Type B pancreatic cell (in vitro differentiated cells): Measurements from ENCODE around the gene BRD9. TPM values are rescaled to one million over a fixed set of nuclear protein-coding genes. Genes with fewer than 3 reads are reported as not detected.

Experiments used
- DNase-seq: peaks from one replicate; pipeline ENCODE4 v3.0.0; 2021; ENCODE audit warnings: mixed read lengths; ENCODE audit not compliant: unreplicated experiment; ENCODE audit errors: extremely low spot score
- H3K27ac Mint-ChIP-seq: 2 replicates; pipeline ENCODE4 v1.8.0; 2021; ENCODE audit warnings: mild to moderate bottlenecking, mixed read lengths
- H3K27me3 Mint-ChIP-seq: 2 replicates; pipeline ENCODE4 v1.8.0; 2021; ENCODE audit warnings: mixed read lengths
- H3K36me3 Mint-ChIP-seq: 2 replicates; pipeline ENCODE4 v1.8.0; 2021; ENCODE audit warnings: mixed read lengths
- H3K4me1 Mint-ChIP-seq: one replicate; pipeline ENCODE4 v1.8.0; 2021; ENCODE audit warnings: mixed read lengths; ENCODE audit not compliant: unreplicated experiment
- H3K4me3 Mint-ChIP-seq: 2 replicates; pipeline ENCODE4 v1.8.0; 2021; ENCODE audit warnings: mild to moderate bottlenecking, mixed read lengths
- H3K9me3 Mint-ChIP-seq: 2 replicates; pipeline ENCODE4 v1.8.0; 2021; ENCODE audit warnings: mixed read lengths
- CTCF ChIP-seq: fragments of 200-600 bp; sonication (generic); conservative IDR thresholded peaks from 2 replicates; pipeline ENCODE4 v1.5.0; 2021; ENCODE audit warnings: antibody characterized with exemption, mild to moderate bottlenecking
- total RNA-seq: library from RNA; stranded (reverse); gene quantifications from 2 replicates; pipeline ENCODE4 v1.2.1, GENCODE V29; 2021; ENCODE audit warnings: low replicate concordance

BRD9 gene
- total RNA-seq, 1 donor from 2014 or later = 55.6 TPM

- Mint-ChIP-seq H3K9me3 (no peaks in the 10 kb centered on the region), H3K4me1 (no peaks in the 10 kb centered on the region), H3K27me3 (no peaks in the 10 kb centered on the region), H3K36me3 (peaks cover 4% of the 10 kb centered on the region), H3K27ac (no peak overlapping the region), H3K4me3 (no peak overlapping the region)
- no peak for TF ChIP-seq CTCF
- no peak for DNase-seq
These were observed 21.6 kb upstream of the BRD9 start for GRCh38 chr5:914174-914573.

- peak; percentile 52 for TF ChIP-seq CTCF
- no peak for DNase-seq
- Mint-ChIP-seq H3K4me1 (no peaks in the 10 kb centered on the region), H3K4me3 (no peak overlapping the region), H3K36me3 (peaks cover 4% of the 10 kb centered on the region), H3K9me3 (no peaks in the 10 kb centered on the region), H3K27me3 (no peaks in the 10 kb centered on the region), H3K27ac (no peak overlapping the region)
These were observed 19.9 kb upstream of the BRD9 start for GRCh38 chr5:912280-913091.

- DNase-seq = no peak
- Mint-ChIP-seq H3K27ac (no peak overlapping the region), H3K36me3 (peaks cover 4% of the 10 kb centered on the region), H3K4me3 (no peak overlapping the region), H3K27me3 (no peaks in the 10 kb centered on the region), H3K4me1 (no peaks in the 10 kb centered on the region), H3K9me3 (no peaks in the 10 kb centered on the region)
- no peak for TF ChIP-seq CTCF
These were observed 19.0 kb upstream of the BRD9 start for GRCh38 chr5:911601-912000.

GRCh38 chr5:910769-911160 is 18.2 kb upstream of the BRD9 start:
- no peaks in the 10 kb centered on the region for H3K4me1 Mint-ChIP-seq
- no peak for TF ChIP-seq CTCF

GRCh38 chr5:909994-910768 is 17.6 kb upstream of the BRD9 start:
- peaks cover 4% of the 10 kb centered on the region for H3K36me3 Mint-ChIP-seq
- no peak for TF ChIP-seq CTCF
- H3K4me3 Mint-ChIP-seq = no peak overlapping the region
- H3K27ac Mint-ChIP-seq = no peak overlapping the region
- H3K4me1 Mint-ChIP-seq = no peaks in the 10 kb centered on the region
- no peak for DNase-seq
- no peaks in the 10 kb centered on the region for H3K9me3 Mint-ChIP-seq
- H3K27me3 Mint-ChIP-seq = no peaks in the 10 kb centered on the region

More at GRCh38 chr5:910769-911160, 18.2 kb upstream of the BRD9 start:
- Mint-ChIP-seq H3K27ac (no peak overlapping the region), H3K9me3 (no peaks in the 10 kb centered on the region), H3K27me3 (no peaks in the 10 kb centered on the region), H3K4me3 (no peak overlapping the region), H3K36me3 (peaks cover 4% of the 10 kb centered on the region)
- no peak for DNase-seq
